Testis (tissue), 3 donors: ENCODE measurements around the gene TNFAIP8L2. TPM values are rescaled to one million over a fixed set of nuclear protein-coding genes. Genes with fewer than 3 reads are reported as not detected.
"Not testable (repeated sequence)": the region's sequence is repeated elsewhere in the genome, so short reads cannot be mapped to it uniquely, and the experiment has no call there.

Experiments used
- DNase-seq: peaks from one replicate; pipeline ENCODE4 v3.0.0-alpha.2; 2019
- H3K27ac ChIP-seq, 2 donors: fragments of 200-600 bp; sonication (generic); one replicate each; pipeline ENCODE4 v1.5.1; 2019
- H3K27me3 ChIP-seq: fragments of 200-600 bp; sonication (generic); one replicate; pipeline ENCODE4 v1.5.1; 2019
- H3K36me3 ChIP-seq: fragments of 200-600 bp; sonication (generic); one replicate; pipeline ENCODE4 v1.5.1; 2017; ENCODE audit warnings: low read depth; ENCODE audit errors: missing control alignments
- H3K4me1 ChIP-seq: fragments of 200-600 bp; sonication (generic); one replicate; pipeline ENCODE4 v1.5.1; 2019
- H3K4me3 ChIP-seq, 2 donors: fragments of 200-600 bp; sonication (generic); one replicate each; pipeline ENCODE4 v1.5.1; 2017 to 2019
- H3K9me3 ChIP-seq: fragments of 200-600 bp; sonication (generic); one replicate; pipeline ENCODE4 v1.5.1; 2017
- POLR2A ChIP-seq: fragments of 450-650 bp; IDR thresholded peaks from one replicate; pipeline ENCODE4 v1.6.1; 2017; ENCODE audit warnings: antibody characterized with exemption, mild to moderate bottlenecking, moderate library complexity
- WGBS, 2 donors: methylation state at CpG; one replicate each; pipeline ENCODE4 v1.1.5; 2018; 5-methylcytosine and 5-hydroxymethylcytosine counted together
- intact Hi-C: fragments of 100-400 bp; cut with DNase I; formaldehyde crosslinking; loops from one replicate; pipeline ENCODE4 v1.15.1; 2023; ENCODE audit warnings: low total_unique reads
- polyA plus RNA-seq: library from polyadenylated mRNA; stranded (reverse); fragments of 350-450 nt; fragmentation: Illumina TruSeq; extraction: RNeasy Lipid Tissue Mini Kit (QIAGEN cat#74804); gene quantifications from one replicate; pipeline ENCODE4 v1.2.3, GENCODE V29; 2014; ENCODE audit warnings: low read depth, low replicate concordance; ENCODE audit not compliant: insufficient read depth
- total RNA-seq, 2 donors: library from RNA; depleted of rRNA; stranded (reverse); fragments of >200 nt; gene quantifications; one replicate each; pipeline ENCODE4 v1.2.3, GENCODE V29; 2016
- TF ChIP-seq, protein P1 (sequence below), 3 experiments: fragments of 450-650 bp in 2 of 3; fragments of 200-600 bp in 1 of 3; sonication (generic) in 1 of 3; IDR thresholded peaks; one replicate each; pipeline ENCODE4 v1.5.1; 2016 to 2019; ENCODE audit warnings: antibody characterized with exemption in 3 of 3, mild to moderate bottlenecking in 2 of 3, moderate library complexity in 1 of 3

Gene TNFAIP8L2
- total and polyA plus RNA-seq, 3 donors from 2014 or later, result 0.55 to 2.1 (median 0.99) TPM

DNA sequence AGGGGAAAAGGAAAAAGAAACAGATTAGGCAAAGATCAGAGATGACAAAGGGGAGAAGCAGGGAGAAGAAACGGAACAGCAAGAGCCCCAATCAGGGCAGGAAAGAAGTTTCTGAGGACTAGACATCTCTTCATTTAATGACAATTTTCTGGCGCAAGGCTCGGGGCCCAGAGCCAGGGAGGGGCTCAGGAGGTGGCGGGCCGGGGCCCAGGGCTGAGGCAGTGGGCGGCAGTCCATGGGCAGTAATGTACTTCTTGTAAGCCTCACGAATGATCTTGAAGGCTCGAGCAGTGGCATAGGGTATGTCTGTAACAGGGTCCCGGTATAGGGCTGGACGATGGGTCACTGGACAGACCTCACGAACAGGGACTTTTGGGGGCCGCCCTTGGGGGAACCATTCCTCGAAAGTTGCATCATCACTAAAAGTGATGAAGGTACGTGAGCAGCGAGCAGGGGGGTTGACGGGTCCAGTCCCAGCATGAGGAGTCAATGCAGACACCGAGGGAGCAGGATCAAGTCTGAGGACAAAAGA, 20.1 kb downstream of the TNFAIP8L2 start:
- Histone ChIP-seq H3K4me3 (no peak overlapping the region), H3K27me3 (no peaks in the 10 kb centered on the region), H3K4me1 (no peaks in the 10 kb centered on the region), H3K36me3 (peaks cover 4% of the 10 kb centered on the region), H3K9me3 (no peaks in the 10 kb centered on the region), H3K27ac (no peak overlapping the region)
- no peak for DNase-seq
- TF ChIP-seq, protein P1, sequence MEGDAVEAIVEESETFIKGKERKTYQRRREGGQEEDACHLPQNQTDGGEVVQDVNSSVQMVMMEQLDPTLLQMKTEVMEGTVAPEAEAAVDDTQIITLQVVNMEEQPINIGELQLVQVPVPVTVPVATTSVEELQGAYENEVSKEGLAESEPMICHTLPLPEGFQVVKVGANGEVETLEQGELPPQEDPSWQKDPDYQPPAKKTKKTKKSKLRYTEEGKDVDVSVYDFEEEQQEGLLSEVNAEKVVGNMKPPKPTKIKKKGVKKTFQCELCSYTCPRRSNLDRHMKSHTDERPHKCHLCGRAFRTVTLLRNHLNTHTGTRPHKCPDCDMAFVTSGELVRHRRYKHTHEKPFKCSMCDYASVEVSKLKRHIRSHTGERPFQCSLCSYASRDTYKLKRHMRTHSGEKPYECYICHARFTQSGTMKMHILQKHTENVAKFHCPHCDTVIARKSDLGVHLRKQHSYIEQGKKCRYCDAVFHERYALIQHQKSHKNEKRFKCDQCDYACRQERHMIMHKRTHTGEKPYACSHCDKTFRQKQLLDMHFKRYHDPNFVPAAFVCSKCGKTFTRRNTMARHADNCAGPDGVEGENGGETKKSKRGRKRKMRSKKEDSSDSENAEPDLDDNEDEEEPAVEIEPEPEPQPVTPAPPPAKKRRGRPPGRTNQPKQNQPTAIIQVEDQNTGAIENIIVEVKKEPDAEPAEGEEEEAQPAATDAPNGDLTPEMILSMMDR (IDR thresholded peaks at IDR 0.05), result no peak
- no peak for TF ChIP-seq POLR2A
- 92 to 93% methylated on average over 17 of the region's 17 CpGs for WGBS, 2 donors
- intact Hi-C loops, result no loop called here

- no peak for DNase-seq
- Histone ChIP-seq H3K27ac (no peak overlapping the region), H3K4me3 (no peak overlapping the region), H3K9me3 (no peaks in the 10 kb centered on the region), H3K36me3 (no peaks in the 10 kb centered on the region), H3K4me1 (peaks cover 11% of the 10 kb centered on the region), H3K27me3 (no peaks in the 10 kb centered on the region)
- intact Hi-C loops, result no loop called here
- TF ChIP-seq POLR2A, result no peak
- TF ChIP-seq, protein P1 (IDR thresholded peaks at IDR 0.05), result no peak
- 91 to 94% methylated on average over 10 of the region's 10 CpGs for WGBS, 2 donors
Measured at GRCh38 chr1:151184211-151184610, 27.8 kb downstream of the TNFAIP8L2 start.

DNA sequence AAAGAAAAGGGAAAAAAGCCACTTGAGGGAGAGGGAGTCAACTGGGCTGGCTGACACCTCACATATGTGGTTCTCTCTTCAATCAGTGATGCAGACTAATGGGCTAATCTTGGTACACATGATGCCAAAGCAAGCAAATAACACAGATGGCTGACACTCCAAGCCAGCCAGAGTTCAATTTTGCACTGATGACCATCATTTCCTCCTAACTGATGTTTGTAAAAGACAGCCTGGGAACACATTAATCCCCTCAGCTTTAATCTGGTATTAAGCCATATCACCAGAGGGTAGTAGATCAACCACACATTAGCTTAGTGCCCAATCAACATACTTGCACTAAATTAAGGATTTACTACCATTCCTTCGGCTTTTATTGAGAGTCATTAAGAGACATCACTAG, 30.8 kb downstream of the TNFAIP8L2 start:
- no peaks in the 10 kb centered on the region for H3K36me3 ChIP-seq
- H3K27me3 ChIP-seq, result no peaks in the 10 kb centered on the region
- 86 to 90% methylated on average over 1 of the region's 1 CpG for WGBS, 2 donors
- H3K9me3 ChIP-seq, result no peaks in the 10 kb centered on the region
- H3K27ac ChIP-seq, result no peak overlapping the region
- no peak overlapping the region for H3K4me3 ChIP-seq
- DNase-seq, result no peak
- intact Hi-C loops, result no loop called here
- H3K4me1 ChIP-seq, result peaks cover 17% of the 10 kb centered on the region
- TF ChIP-seq, protein P1 (IDR thresholded peaks at IDR 0.05), result no peak
- TF ChIP-seq POLR2A, result no peak

DNA sequence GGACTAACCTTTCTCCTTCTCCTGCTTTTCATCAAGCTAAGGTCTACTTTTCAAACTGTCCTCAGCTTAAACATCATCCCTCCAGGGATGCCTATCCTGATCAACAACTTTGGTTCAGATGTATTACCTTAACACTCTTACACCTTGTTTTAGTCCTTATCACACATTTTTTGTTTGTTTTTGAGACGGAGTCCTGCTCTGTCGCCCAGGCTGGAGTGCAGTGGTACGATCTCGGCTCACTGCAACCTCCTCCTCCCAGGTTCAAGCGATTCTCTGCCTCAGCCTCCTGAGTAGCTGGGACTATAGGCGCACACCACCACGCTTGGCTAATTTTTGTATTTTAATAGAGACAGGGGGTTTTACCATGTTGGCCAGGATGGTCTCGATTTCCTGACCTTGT, 32.2 kb downstream of the TNFAIP8L2 start:
- WGBS, 2 donors, result 49 to 60% methylated on average over 8 of the region's 8 CpGs
- H3K27ac ChIP-seq, result not testable (repeated sequence)

DNA sequence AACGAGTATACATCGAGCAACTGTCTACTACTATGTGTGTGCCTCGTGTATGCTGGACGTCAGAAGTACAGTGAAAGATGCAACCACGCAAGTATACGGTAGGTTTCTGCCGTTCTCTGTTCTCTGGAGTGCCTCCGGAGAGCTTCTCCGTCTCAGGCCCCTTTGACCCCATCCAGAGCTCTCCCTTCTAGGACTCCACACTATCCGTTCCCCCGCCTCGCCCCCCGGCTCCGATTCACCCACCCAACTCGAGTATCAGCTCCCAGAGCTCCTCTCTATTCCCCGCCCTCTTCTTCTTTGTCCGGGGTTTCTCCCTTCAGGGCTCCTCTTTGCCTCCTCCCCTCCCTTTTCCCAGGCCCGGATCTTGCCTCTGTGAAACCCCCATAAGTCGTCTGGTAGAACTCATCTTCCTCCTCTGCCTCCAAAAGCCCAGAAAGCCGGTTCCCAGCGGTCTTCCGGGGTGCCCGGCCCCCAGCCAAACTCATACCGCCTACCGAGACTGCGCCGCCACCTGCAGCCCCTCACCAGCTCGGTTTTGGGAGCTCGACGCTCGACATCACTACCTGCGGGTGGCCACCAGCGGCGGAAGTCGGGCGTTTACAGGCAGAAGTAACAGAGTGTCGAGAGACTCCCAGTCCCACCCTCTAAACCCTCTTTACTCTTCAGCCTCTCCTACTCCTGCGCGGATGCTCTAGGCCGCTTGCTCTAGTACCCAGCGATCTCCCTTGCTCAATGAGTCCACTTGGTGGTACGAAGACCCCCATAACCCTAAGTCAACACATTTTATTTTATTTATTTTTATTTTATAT, 33.4 kb downstream of the TNFAIP8L2 start, which contains the start of gene VPS72:
VPS72 (minus strand) TSS at position 561 of the 809 bp plus-strand sequence; CDS start at position 485, 76 bp downstream.
- intact Hi-C loops, result loop anchor here (5.0 kb wide), 1 partner anchor 157 kb away; the partner anchor contains the start of gene RFX5
- Histone ChIP-seq H3K4me1 (peaks cover 17% of the 10 kb centered on the region), H3K36me3 (no peaks in the 10 kb centered on the region), H3K27ac (peak within 1 kb of the TSS; percentile 75 to 84), H3K9me3 (no peaks in the 10 kb centered on the region), H3K4me3 (peak within 1 kb of the TSS; percentile 81 to 91), H3K27me3 (no peaks in the 10 kb centered on the region)
- TF ChIP-seq POLR2A, result no peak
- TF ChIP-seq, protein P1 (IDR thresholded peaks at IDR 0.05), result peak; percentile 14 to 51 (median 33)
- WGBS, 2 donors, result 0 to 1% methylated on average over 42 of the region's 42 CpGs
- peak; percentile 95 for DNase-seq

More for the DNA sequence above, 32.2 kb downstream of the TNFAIP8L2 start:
- intact Hi-C loops, DNase-seq, H3K9me3 ChIP-seq, H3K36me3 ChIP-seq, H3K27me3 ChIP-seq: not testable (repeated sequence)
- H3K4me1 ChIP-seq, result peaks cover 17% of the 10 kb centered on the region
- H3K4me3 ChIP-seq, result peak overlapping the region in 1 of 2 donors; percentile 91
